ENCODE measurements around the gene MYOG. TPM values are rescaled to one million over a fixed set of nuclear protein-coding genes. Genes with fewer than 3 reads are reported as not detected.

MYOG gene
- total and polyA plus RNA-seq, 2 experiments from 2014 or later, result not detected

DNA sequence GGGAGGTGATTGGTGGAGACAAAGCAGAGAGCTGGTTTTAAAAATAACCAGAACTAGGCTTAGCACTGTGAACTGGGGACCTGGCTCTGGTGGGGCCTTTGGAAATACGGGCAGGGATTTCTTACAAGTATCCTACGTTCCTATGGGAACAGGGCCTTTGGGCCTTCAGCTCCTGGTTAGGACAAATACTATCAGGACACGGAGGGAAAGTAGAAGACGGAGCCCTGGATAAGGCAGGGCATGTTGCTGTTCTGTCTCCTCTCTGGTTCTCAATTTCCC lies 5.3 kb upstream of the MYOG start (continued):
- TF ChIP-seq, protein P1, sequence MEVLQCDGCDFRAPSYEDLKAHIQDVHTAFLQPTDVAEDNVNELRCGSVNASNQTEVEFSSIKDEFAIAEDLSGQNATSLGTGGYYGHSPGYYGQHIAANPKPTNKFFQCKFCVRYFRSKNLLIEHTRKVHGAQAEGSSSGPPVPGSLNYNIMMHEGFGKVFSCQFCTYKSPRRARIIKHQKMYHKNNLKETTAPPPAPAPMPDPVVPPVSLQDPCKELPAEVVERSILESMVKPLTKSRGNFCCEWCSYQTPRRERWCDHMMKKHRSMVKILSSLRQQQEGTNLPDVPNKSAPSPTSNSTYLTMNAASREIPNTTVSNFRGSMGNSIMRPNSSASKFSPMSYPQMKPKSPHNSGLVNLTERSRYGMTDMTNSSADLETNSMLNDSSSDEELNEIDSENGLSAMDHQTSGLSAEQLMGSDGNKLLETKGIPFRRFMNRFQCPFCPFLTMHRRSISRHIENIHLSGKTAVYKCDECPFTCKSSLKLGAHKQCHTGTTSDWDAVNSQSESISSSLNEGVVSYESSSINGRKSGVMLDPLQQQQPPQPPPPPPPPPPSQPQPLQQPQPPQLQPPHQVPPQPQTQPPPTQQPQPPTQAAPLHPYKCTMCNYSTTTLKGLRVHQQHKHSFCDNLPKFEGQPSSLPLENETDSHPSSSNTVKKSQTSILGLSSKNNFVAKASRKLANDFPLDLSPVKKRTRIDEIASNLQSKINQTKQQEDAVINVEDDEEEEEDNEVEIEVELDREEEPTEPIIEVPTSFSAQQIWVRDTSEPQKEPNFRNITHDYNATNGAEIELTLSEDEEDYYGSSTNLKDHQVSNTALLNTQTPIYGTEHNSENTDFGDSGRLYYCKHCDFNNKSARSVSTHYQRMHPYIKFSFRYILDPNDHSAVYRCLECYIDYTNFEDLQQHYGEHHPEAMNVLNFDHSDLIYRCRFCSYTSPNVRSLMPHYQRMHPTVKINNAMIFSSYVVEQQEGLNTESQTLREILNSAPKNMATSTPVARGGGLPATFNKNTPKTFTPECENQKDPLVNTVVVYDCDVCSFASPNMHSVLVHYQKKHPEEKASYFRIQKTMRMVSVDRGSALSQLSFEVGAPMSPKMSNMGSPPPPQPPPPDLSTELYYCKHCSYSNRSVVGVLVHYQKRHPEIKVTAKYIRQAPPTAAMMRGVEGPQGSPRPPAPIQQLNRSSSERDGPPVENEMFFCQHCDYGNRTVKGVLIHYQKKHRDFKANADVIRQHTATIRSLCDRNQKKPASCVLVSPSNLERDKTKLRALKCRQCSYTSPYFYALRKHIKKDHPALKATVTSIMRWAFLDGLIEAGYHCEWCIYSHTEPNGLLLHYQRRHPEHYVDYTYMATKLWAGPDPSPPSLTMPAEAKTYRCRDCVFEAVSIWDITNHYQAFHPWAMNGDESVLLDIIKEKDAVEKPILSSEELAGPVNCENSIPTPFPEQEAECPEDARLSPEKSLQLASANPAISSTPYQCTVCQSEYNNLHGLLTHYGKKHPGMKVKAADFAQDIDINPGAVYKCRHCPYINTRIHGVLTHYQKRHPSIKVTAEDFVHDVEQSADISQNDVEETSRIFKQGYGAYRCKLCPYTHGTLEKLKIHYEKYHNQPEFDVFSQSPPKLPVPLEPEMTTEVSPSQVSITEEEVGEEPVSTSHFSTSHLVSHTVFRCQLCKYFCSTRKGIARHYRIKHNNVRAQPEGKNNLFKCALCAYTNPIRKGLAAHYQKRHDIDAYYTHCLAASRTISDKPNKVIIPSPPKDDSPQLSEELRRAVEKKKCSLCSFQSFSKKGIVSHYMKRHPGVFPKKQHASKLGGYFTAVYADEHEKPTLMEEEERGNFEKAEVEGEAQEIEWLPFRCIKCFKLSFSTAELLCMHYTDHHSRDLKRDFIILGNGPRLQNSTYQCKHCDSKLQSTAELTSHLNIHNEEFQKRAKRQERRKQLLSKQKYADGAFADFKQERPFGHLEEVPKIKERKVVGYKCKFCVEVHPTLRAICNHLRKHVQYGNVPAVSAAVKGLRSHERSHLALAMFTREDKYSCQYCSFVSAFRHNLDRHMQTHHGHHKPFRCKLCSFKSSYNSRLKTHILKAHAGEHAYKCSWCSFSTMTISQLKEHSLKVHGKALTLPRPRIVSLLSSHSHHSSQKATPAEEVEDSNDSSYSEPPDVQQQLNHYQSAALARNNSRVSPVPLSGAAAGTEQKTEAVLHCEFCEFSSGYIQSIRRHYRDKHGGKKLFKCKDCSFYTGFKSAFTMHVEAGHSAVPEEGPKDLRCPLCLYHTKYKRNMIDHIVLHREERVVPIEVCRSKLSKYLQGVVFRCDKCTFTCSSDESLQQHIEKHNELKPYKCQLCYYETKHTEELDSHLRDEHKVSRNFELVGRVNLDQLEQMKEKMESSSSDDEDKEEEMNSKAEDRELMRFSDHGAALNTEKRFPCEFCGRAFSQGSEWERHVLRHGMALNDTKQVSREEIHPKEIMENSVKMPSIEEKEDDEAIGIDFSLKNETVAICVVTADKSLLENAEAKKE (CRISPR knock-in tag; IDR thresholded peaks at IDR 0.05), result no peak
- TF ChIP-seq ZNF331 (CRISPR knock-in tag; IDR thresholded peaks at IDR 0.05; ENCODE audit: low read depth) (no peak), EZH2phosphoT487 (IDR thresholded peaks at IDR 0.05; ENCODE audit: unreplicated experiment) (no peak), EZH2 (IDR thresholded peaks at IDR 0.05; ENCODE audit: low read depth, unreplicated experiment) (no peak)

DNA sequence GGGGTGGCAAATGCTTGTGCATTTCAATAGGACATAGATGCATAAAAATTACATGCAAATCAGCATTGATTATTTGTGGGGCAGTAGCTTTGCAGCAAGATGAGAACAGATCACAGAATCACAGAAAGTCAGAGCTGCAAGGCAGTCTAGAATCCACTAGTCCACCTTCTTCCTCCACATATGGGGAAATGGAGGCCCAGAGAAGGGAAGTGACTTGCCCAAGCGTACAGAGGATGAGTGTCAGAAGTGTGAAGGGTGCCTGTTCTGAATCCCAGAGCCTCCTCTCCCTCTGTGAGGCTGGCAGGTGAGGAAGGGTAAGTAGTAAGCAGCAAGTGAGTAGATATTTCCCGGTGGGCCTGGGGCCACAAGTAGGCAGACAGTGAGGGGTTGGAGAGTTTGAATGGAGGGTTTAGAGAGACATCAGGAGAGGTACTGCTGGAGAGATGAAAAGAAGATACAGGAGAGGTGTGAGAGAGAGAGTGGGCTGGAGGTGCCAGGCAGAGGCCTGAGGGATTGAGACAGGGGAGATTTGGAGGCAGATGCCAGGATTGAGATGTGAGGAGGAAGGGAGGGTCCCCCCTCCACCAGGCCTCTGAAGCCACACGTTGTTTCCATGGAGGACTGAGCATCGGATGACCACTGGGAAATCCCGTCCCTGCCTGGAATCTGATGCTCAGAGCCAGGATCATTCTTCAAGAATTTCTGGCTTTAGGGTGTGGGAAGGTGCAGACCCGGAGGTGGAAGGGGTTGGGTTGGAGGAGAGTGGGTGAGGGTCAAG lies 4.8 kb upstream of the MYOG start:
- no peak overlapping the region for H3K27ac ChIP-seq (ENCODE audit: low read depth)
- H3K9me3 Mint-ChIP-seq, result peaks cover 14% of the 10 kb centered on the region

More for the DNA sequence above, 4.8 kb upstream of the MYOG start:
- no peaks in the 10 kb centered on the region for H3K79me2 ChIP-seq (replicated peaks; ENCODE audit: insufficient read depth)
- TF ChIP-seq JUNB (IDR thresholded peaks at IDR 0.05; ENCODE audit: unreplicated experiment) (no peak), NANOG (IDR thresholded peaks at IDR 0.05; ENCODE audit: borderline replicate concordance) (no peak), CREB1 (CRISPR knock-in tag; IDR thresholded peaks at IDR 0.05; ENCODE audit: low read depth) (no peak), ZNF114 (CRISPR knock-in tag; IDR thresholded peaks at IDR 0.05) (no peak), EZH2 (IDR thresholded peaks at IDR 0.05; ENCODE audit: low read depth, unreplicated experiment) (no peak), STAT1 (IDR thresholded peaks at IDR 0.05; ENCODE audit: unreplicated experiment) (no peak), ZNF331 (CRISPR knock-in tag; IDR thresholded peaks at IDR 0.05; ENCODE audit: low read depth) (no peak), EZH2phosphoT487 (IDR thresholded peaks at IDR 0.05; ENCODE audit: unreplicated experiment) (no peak)
- TF ChIP-seq, protein P2, sequence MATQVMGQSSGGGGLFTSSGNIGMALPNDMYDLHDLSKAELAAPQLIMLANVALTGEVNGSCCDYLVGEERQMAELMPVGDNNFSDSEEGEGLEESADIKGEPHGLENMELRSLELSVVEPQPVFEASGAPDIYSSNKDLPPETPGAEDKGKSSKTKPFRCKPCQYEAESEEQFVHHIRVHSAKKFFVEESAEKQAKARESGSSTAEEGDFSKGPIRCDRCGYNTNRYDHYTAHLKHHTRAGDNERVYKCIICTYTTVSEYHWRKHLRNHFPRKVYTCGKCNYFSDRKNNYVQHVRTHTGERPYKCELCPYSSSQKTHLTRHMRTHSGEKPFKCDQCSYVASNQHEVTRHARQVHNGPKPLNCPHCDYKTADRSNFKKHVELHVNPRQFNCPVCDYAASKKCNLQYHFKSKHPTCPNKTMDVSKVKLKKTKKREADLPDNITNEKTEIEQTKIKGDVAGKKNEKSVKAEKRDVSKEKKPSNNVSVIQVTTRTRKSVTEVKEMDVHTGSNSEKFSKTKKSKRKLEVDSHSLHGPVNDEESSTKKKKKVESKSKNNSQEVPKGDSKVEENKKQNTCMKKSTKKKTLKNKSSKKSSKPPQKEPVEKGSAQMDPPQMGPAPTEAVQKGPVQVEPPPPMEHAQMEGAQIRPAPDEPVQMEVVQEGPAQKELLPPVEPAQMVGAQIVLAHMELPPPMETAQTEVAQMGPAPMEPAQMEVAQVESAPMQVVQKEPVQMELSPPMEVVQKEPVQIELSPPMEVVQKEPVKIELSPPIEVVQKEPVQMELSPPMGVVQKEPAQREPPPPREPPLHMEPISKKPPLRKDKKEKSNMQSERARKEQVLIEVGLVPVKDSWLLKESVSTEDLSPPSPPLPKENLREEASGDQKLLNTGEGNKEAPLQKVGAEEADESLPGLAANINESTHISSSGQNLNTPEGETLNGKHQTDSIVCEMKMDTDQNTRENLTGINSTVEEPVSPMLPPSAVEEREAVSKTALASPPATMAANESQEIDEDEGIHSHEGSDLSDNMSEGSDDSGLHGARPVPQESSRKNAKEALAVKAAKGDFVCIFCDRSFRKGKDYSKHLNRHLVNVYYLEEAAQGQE (IDR thresholded peaks at IDR 0.05; ENCODE audit: unreplicated experiment), result no peak
- no peaks in the 10 kb centered on the region; the same call in 1 of the 2 replicates for H3K36me3 ChIP-seq (ENCODE audit: insufficient read depth)
- no peak for ATAC-seq
- no peak overlapping the region for H3K4me2 ChIP-seq
- no peak overlapping the region for H3K4me3 ChIP-seq
- no peaks in the 10 kb centered on the region for H3F3A ChIP-seq (replicated peaks; ENCODE audit: low read depth)
- Mint-ChIP-seq H3K36me3 (ENCODE audit: low read depth) (peaks cover 10% of the 10 kb centered on the region), H3K4me1 (peaks cover 22% of the 10 kb centered on the region), H3K4me3 (no peak overlapping the region), H3K27me3 (ENCODE audit: insufficient read depth, low read depth, poor library complexity) (peaks cover 8% of the 10 kb centered on the region), H3K27ac (no peak overlapping the region)
- H2AFZ ChIP-seq, result no peak overlapping the region
- H3K27me3 ChIP-seq (ENCODE audit: insufficient read depth), result no peaks in the 10 kb centered on the region
- no peak for DNase-seq (ENCODE audit: low spot score)
- peaks cover 3% of the 10 kb centered on the region; the same call in 1 of the 2 replicates for H3K9me2 ChIP-seq (ENCODE audit: insufficient read depth)
- no peaks in the 10 kb centered on the region for H3K4me1 ChIP-seq (ENCODE audit: insufficient read depth)
- H4K20me1 ChIP-seq (replicated peaks; ENCODE audit: insufficient read depth), result no peaks in the 10 kb centered on the region
